GM19238 (cell line): ENCODE data around the gene NR2F1.

ENCODE experiments used
- DNase-seq: peaks from one replicate; pipeline ENCODE4 v3.0.0; 2011; ENCODE audit warnings: low spot score; ENCODE audit not compliant: insufficient read length

The NR2F1 gene

DNA sequence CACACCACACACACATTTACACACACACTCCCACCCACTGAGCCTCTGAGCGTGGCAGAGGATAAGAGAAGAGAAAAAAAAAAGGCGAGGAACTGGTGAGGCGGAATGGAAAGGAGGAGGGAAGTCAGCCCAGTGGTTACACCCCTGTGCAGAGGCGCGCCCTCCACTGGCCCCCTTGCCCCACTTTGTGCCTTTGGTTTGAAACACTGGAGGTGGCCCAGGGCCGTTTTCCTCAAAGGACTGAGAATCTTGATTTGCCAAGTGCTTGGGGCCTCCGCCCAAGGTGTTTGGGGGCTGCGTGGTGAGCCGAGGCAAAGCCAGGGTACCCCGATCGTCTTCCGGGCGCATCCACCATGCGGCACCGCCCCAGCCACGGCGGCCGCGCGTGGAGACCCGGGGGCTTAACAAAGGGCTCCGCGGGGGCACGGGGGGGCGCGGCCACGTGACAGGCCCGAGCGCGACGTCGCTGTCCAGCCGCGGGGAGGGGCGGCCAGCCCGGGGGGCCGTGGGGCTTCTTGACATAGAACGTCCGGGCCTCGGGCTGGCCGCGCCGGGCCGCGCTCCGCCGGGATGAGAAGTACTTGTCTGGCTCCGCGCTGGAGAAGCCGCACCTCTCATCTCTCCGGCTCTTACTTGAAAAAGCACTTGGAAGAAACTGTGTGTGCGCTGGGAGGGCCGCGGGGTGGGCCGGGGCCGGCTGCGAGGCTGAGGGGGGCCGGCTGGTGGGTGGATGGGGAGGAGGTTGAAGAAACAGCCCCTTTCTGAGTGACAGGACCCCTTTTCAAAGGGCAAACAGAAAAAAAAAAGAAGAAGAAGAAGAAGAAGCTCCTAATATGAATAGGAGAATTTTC, 21.0 kb downstream of the NR2F1 start:
- DNase-seq, result no peak

DNA sequence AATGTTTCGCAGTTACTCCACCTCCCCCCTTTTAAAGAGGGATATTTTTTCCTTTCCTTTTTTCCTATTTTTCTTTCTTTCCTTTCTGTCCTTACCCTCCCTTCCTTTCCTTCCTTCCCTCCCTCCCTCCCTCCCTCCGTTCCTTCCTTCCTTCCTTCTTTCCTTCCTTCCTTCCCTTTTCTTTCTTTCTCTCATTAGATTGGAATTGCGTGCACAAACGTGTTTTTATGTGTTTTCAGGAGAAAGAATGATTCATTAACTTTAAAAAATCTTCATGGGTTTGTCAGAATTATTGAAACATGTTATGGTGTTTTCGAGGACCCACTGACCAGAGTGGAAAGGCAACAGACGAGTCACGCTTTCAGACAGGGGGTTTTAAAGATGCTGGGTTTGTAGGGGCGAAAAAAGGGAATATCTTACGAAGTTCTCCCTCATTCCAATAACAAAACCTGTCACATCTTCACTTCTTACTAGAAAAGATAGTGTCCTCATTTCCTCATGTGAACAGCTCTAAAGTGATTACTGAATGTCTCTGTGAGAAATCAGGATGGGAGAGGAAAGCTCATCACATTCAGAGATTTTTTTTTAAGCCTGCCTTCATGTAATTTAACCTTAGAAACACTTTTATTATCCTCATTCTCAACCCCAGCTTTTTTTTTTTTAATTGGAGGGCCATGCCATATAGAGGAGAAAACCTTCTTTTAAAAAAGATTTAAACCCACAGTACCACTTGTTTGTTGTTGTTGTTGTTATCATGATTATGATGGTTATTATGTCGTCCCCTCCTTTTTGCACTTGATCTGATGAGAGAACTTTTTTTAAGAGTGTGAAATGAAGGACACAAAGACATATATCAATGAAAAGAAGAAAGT, 21.9 kb downstream of the NR2F1 start:
- DNase-seq, result no peak

DNA sequence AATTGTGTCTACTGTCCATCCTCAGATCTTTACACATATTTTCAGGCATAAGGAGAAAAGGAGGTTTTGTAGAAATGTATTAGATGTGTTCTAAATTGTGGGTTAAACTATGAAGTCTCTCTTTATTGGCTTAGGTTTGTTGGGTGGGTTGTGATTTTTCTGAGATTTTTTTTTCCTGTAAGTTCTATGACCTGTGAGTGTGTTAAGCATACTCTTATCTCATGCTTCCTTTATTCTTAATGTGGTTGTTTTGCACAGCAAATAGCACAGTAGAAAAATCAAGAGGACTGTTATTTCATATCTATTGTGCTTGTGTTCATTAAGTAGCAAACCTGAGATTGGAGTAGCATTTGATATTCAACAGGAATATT, 23.3 kb downstream of the NR2F1 start:
- no peak for DNase-seq

DNA sequence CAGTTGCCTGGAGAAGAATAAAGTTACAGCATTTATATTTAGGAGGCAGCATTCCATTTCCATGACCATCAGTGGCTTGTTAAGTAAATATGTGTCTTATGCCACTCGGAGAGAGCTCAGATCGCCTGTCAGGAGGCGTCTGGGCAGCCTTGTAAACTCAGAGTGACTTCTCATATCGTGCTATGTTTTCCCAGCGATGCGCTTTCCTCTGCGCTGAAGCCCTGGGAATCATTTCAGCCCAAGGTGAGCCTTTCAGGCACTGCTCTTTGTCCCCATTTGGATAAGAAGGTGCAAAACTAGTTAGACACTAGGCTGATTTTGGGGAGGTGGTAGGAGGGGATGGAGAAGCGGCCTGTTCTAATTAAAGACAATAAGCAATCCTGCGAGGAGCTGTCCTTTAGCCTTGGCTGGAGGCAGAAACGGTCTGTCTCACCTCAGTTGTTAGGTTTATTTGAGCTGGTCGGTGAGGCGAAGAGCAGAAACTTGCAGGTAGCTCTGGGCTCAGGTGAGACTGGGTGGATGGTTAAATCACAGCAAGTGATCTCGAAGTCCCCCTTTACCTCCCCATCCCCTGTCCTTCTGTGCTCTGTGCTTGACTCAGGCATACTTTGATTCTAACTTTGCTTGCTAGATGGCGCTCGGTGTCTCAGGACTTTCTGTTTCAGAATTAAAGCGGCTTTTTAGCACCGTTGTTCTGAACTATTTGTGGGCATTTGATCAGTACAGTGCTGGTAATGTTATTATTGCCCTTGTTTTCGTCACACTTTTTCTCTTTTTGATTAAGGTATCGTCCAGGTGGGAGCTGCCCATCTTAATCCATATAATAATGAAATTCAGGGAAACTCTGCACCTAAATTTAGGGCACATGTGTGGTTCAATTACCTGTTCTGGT, 24.6 kb downstream of the NR2F1 start:
- DNase-seq, result no peak

DNA sequence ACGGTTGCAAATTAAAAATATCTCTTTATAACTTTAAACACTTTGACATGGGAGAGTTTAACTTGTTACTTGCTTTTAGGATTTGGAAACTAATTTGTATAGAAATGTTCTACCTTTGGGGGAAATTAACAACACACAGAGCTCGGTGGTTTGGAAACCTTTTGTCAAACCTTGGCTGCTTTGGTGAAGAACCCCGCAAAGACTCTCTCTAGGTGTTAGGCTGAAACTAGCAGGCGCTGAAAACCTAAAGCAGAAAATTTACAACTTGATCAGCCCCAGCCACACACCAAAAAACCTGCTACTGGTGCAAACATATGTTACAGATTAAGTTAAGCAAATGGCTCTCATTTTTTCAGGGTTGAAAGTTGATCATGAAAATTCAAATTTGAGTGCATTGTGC, 25.8 kb downstream of the NR2F1 start:
- no peak for DNase-seq

DNA sequence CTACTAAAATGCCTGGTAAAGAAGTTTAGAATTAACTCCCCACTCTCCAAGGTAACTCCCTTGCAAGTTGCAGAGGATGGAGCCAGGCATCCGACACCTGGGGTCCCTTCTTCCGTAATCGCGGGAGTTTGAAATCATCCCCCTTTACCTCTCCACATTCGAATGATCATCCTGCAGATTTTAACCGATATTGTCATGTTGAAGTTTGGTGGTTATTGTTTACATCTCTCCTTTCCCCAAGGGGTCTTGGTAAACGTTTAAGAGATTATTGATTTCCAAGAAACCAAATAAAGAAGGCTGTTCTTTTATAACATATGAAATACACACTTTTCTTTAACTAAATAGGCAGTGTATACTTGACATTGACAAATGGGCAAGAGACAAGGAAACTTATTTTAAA, 26.7 kb downstream of the NR2F1 start:
- no peak for DNase-seq

DNA sequence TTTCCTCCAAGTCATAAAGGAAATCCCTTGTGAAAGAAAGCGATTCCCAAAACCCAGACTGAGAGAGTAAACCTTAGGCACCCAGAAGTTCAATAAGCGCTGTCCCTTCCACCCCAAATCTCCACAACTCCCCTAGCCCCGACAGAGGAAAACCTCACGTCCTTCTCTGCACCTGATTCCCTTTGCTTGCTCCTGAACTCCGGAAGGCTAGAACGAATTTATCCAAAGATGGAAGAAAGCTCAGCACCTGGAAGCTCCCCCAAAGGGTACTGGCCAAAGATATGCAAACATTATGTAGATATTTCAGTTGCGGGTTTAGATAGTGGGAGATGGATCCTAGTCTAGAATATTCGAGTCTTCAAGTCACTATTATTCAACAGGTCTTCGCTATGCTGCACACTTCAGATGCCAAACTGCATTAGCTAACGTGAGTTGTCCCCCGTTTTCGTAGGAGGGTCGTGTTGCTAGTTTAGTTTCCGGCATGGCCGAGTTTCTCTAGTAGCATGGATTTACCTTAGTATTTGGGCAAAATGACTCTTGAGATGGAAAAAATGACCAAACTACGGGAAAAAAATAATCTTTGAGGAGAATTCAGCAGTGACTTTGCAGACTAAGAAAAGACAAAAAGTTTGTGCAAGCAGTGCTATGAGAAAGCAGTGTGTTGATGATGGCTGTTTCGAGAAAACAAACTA, 27.7 kb downstream of the NR2F1 start:
- DNase-seq, result no peak

DNA sequence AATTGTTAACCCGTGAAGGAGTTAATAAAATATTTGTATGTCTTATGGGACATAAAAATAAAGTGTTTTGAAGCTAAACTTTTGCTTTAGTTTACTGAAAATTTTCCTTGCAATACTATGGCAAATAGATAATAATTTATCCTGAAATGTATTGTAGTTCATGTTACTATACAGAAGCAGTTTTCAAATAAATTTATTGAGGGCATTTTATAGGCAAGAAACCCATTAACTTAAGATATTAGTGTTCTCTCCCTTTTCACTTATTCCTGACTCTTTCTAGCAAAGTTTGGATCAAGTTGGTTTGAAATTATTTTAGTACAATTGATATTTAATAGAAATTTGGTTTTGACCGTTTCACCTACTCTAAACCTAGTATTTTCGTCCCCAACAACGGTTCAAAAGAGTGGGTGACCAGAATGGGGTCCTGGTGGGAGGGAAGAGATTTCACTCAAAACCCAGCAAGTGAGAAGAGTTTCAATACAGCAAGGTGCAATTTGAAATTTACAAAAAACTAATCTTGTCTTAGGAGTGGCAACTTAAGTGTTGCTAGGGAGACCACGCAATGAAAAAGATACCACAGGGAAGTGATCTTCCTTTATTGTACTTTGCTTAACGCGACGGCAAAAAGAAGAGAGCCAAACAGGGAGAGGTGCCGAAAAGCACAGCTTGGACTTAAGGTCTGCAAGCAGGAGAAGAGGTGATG, 28.4 kb downstream of the NR2F1 start:
- no peak for DNase-seq

DNA sequence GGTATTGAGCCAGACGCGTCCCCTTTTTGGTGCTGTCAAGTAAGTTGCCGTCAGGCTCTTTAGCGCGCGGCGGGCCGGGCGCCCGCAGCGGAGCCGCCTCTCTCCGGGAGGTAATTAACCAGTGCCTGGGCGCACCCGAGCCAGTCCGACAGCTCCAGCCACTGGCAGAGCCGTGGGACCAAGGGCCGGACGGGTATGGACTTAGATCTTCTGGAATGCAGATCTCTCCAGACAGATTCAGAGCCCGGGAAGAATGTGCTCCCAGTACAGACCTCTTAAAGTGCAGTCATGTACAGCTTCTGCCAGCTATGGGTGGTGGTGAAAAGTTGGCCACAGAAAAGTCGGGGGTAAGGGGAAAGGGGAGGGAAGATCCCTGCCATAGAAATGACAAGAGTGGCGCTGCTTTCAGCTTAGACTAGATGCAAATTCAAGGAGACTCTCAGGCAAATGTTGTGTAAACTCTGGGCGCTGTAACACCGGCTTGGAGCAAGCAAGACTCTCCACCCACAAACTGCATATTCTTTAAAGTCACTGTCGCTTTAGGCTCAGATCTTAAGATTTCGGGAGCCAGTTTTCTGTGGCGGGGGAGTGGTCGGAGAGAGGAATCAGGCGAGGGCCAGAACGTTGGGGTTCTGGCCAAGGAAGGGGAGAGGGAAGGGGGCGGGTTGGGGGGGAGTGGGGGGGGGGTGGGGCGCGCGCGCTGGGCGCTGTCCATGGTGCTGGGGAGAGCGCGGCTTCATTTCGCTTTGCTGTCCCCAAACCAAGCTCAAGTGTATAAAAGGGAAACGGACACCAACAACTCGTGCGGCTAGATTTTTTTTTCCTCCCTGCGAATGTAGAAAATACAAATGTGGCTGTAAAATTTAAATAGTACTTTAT, 29.2 kb downstream of the NR2F1 start:
- no peak for DNase-seq

DNA sequence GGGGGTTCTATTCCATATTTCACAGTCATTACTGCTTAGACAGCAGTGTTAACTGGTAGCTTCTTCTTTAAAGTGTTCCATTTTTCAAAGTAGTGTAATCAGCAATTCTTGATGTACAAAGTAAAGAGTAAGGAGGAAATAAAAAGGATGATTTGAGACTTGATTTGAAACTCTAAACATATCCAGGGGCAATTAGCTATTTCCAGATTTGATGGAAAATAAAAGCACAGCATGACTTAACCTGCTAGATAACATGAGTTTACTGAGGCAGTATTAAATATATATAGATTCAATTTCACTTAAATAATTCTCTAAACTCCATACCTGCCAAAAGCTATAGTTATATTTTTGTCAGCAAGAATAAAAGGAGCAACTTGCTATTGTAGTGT, 29.8 kb downstream of the NR2F1 start:
- DNase-seq, result no peak

DNA sequence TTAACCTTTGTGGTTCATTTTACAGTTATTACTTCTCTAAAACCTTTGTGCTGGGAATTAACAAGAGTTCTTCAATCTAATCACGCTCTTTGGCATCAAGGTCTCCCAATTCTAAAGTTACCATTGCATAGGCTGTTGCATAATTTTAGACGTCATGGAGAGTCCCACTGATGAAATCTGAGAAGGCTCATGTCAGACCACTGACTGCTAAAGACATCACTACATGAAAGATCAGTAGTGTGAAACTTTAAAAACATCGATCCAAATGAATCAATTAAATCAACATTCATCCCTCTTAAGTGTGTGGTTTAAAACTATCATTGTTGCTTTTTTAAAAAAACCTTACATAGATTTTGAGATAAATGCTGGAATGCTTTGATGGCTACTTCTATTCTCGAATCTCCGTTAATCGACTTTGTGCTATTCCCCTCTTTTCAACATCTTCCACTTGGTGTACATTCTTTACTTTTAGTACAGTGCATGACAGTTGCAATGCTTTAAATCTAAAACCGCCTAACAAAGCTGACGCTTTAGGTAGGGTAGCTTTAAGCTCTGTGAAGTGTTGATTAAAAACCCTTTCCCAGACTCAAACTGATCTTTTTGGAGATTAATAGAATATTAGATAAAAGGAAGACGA, 33.6 kb downstream of the NR2F1 start:
- DNase-seq, result no peak

DNA sequence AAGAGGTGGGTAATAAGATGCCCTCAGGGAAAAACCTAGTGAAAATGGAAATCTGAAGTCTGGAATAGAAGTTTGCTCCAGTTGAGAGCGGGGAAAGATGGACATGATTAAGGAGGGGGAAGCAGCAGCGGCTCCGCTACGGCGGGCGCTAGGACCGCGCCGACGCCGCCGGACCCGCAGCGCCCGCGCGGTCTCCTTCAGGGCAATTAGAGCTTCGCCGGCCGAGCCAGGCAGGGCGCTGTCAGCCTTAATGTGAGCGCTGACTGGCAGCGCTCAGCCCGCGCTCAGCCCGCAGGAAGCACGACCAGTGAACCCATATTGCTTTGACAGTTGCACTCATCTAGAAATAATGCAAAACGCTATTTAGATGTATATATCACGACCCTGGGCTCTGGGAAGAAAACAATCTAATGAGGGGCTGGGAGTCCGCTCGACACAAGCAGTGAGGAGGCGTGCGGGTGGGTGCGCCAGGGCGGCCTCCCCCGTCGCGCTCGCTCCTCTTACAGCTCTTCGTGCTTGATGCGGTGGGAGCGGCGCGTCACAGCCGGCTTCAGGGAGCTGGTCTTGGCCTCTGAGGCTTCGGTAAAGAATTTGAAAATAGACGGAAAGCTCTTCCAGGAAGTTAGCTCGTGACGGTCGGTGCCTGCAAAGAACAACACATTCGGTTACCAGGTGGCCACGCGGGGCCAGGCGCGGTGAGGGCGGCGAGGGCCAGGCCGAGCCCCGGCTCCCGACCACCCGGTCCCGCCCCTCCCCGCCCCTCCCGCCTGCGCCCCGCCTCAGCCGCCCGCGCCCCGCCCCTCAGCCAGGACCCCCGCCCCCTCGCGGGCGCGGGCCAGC, 37.7 kb downstream of the NR2F1 start:
- DNase-seq, result peak; percentile 62

DNA sequence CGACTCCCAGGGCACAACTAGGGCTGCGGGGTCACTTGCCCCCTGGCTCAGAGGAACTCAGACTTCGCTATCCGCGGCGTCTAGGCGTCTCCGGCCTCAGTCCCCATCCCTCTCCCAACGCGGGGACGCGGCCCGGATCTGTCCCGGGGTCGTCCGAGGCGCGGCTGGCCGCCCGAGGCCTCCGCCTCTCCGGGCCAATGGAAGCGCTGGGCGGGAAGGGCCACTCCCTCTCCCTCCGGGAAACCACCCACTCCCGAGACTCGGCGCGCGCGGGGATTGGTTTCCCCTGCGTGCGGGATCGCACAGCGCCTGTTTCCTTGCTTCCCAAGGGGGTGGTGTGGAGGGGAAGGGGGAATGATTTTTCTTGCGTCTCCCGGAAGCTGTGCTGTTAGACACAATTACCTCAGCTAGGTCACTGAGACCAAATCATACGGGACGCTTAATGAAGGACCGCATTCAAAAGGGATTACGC, 38.3 kb downstream of the NR2F1 start:
- DNase-seq, result no peak

DNA sequence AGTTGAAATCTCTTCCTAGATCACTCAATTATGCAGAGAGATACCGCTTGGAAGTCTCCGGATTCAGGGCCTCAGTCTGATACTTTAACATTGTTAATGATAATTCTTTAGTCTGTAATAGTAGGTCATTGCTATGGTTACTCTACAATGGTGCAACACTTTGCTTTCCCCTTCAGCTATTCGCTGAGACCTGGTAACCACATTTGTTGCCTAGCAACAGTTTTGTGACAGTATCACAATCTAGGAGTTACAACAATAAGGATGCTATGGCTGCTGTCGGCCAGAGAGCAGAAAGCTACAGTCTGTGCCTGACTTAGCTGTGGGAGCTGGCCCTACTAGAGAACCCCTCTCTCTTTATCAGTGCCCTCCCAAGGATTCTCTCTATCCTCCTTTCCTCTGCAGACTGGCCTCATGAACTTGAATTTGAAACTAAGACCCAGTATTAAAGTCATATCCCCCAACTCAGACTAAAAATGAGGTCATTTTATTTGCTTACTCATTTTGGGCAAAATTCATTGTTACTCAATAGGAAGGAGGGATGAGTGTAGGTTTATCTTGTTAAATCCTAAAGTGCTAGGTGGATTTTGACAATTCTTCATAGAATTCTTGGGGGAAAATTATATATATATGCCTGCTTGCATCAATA, 39.3 kb downstream of the NR2F1 start:
- DNase-seq, result no peak

DNA sequence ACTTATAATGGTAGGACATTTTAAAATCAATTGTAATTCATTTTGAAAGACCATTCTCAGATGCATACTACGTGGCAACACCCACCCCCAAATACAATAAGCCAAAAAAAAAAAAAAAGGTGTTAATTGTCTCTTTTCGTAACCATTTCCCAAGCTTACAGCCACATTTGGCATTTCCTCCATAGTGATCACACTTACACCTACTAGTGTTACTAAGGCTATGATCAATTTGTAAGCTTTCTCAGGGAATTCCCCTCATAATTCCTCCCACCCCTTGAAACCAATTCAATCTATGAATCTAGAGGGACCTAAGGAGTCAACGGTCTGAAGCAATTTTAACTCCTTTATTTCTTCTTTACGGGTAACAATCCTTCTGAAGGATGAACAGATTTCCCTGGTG, 40.1 kb downstream of the NR2F1 start:
- DNase-seq, result no peak

DNA sequence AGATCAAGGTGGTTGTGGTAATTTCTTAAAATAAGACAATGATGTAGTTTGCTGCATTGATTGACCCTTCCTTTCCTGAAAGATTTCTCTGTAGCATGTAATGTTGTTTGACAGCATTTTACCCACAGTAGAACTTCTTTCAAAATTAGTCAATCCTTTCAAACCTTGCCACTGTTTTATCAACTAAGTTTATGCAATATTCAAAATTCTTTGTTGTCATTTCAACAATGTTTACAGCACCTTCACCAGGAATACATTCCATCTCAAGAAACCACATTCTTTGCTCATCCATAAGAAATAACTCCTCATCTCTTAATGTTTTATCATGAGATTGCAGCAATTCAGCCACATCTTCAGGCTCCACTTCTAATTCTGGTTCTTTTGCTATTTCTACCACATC, 43.8 kb downstream of the NR2F1 start:
- DNase-seq, result no peak

DNA sequence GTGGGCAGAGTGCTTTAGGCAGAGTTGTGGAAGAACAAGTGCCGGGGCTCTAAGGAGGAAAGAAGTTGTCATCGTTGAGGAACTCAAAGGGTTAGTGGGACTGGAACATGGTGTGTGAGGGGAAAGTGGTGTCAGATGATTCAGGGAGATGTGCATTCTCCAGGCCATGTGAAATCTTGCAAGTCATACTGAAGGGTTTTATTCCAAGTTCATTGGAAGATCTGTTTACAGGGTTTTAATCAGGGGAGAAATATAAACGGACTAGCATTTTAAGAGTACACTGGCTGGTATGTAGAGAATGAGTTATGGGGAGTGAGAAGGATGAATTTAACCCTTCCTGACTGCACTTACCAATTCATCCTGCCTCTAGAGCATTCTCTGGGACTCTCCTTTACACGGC, 49.3 kb downstream of the NR2F1 start:
- DNase-seq, result no peak
